HEK293 (cell line): ENCODE results near the gene FDXR.
A peak's percentile ranks its signal among the peaks of the same experiment; 100 is the strongest.

Source experiments
- BCL11B ChIP-seq: fragments of 450-650 bp; formaldehyde crosslinking; IDR thresholded peaks from 2 replicates; pipeline ENCODE4 v1.5.1; 2016; ENCODE audit warnings: low read depth, missing biosample characterization, missing genetic modification characterization
- EGR2 ChIP-seq: fragments of 450-650 bp; formaldehyde crosslinking; IDR thresholded peaks from 2 replicates; pipeline ENCODE4 v1.5.1; 2016; ENCODE audit warnings: low read depth, missing biosample characterization, missing genetic modification characterization
- KLF7 ChIP-seq: fragments of 450-650 bp; formaldehyde crosslinking; IDR thresholded peaks from 2 replicates; pipeline ENCODE4 v1.5.1; 2016; ENCODE audit warnings: missing biosample characterization, missing genetic modification characterization, borderline replicate concordance
- OVOL3 ChIP-seq: fragments of 450-650 bp; formaldehyde crosslinking; IDR thresholded peaks from 2 replicates; pipeline ENCODE4 v1.5.1; 2016; ENCODE audit warnings: missing biosample characterization, missing genetic modification characterization
- PBX3 ChIP-seq: sonication (generic); formaldehyde crosslinking; IDR thresholded peaks from 2 replicates; pipeline ENCODE4 v1.8.1; 2022; ENCODE audit warnings: mild to moderate bottlenecking, moderate library complexity, missing genetic modification reagents
- ZBTB1 ChIP-seq: fragments of 450-650 bp; formaldehyde crosslinking; IDR thresholded peaks from 2 replicates; pipeline ENCODE4 v1.5.1; 2016; ENCODE audit warnings: missing biosample characterization, missing genetic modification characterization
- ZFP41 ChIP-seq: fragments of 450-650 bp; formaldehyde crosslinking; IDR thresholded peaks from 2 replicates; pipeline ENCODE4 v1.5.1; 2016; ENCODE audit warnings: missing biosample characterization, missing genetic modification characterization, borderline replicate concordance
- ZIC2 ChIP-seq: fragments of 450-650 bp; formaldehyde crosslinking; IDR thresholded peaks from 2 replicates; pipeline ENCODE4 v1.5.1; 2016; ENCODE audit warnings: missing biosample characterization, missing genetic modification characterization
- ZNF10 ChIP-seq: fragments of 450-650 bp; formaldehyde crosslinking; IDR thresholded peaks from 2 replicates; pipeline ENCODE4 v1.5.1; 2017; ENCODE audit warnings: missing biosample characterization, missing genetic modification characterization
- ZNF19 ChIP-seq: fragments of 450-650 bp; formaldehyde crosslinking; IDR thresholded peaks from 2 replicates; pipeline ENCODE4; 2016; ENCODE audit warnings: missing biosample characterization, missing genetic modification characterization, low read depth
- ZNF366 ChIP-seq: fragments of 450-650 bp; formaldehyde crosslinking; conservative IDR thresholded peaks from 2 replicates; pipeline ENCODE4 v1.5.1; 2016; ENCODE audit warnings: missing biosample characterization, missing genetic modification characterization
- ZNF404 ChIP-seq: fragments of 450-650 bp; formaldehyde crosslinking; IDR thresholded peaks from 2 replicates; pipeline ENCODE4 v1.5.1; 2017; ENCODE audit warnings: missing biosample characterization, missing genetic modification characterization
- ZNF488 ChIP-seq: fragments of 450-650 bp; formaldehyde crosslinking; IDR thresholded peaks from 2 replicates; pipeline ENCODE4 v1.5.1; 2016; ENCODE audit warnings: missing biosample characterization, missing genetic modification characterization
- ZNF555 ChIP-seq: fragments of 450-650 bp; formaldehyde crosslinking; conservative IDR thresholded peaks from 2 replicates; pipeline ENCODE4 v1.5.1; 2017; ENCODE audit warnings: missing biosample characterization, mild to moderate bottlenecking, missing genetic modification characterization, inconsistent platforms
- ZNF623 ChIP-seq: fragments of 450-650 bp; formaldehyde crosslinking; IDR thresholded peaks from 2 replicates; pipeline ENCODE4 v1.5.1; 2016; ENCODE audit warnings: missing biosample characterization, missing genetic modification characterization
- ZNF626 ChIP-seq: fragments of 450-650 bp; sonication (Bioruptor Pico); formaldehyde crosslinking; IDR thresholded peaks from 2 replicates; pipeline ENCODE4 v1.5.1; 2018; ENCODE audit warnings: missing biosample characterization, missing genetic modification characterization, inconsistent platforms
- ZNF654 ChIP-seq: fragments of 450-650 bp; formaldehyde crosslinking; IDR thresholded peaks from 2 replicates; pipeline ENCODE4 v1.5.1; 2016; ENCODE audit warnings: low read depth, missing biosample characterization, missing genetic modification characterization
- ZNF701 ChIP-seq: fragments of 450-650 bp; formaldehyde crosslinking; IDR thresholded peaks from 2 replicates; pipeline ENCODE4 v1.5.1; 2016; ENCODE audit warnings: missing biosample characterization, missing genetic modification characterization
- ZNF777 ChIP-seq: fragments of 450-650 bp; formaldehyde crosslinking; IDR thresholded peaks from 2 replicates; pipeline ENCODE4 v1.5.1; 2017; ENCODE audit warnings: missing biosample characterization, missing genetic modification characterization, borderline replicate concordance
- ZNF785 ChIP-seq: fragments of 450-650 bp; formaldehyde crosslinking; IDR thresholded peaks from 2 replicates; pipeline ENCODE4 v1.5.1; 2016; ENCODE audit warnings: missing biosample characterization, missing genetic modification characterization
- ZSCAN23 ChIP-seq: fragments of 450-650 bp; formaldehyde crosslinking; IDR thresholded peaks from 2 replicates; pipeline ENCODE4 v1.5.1; 2016; ENCODE audit warnings: missing biosample characterization, missing genetic modification characterization
- ZXDB ChIP-seq: fragments of 450-650 bp; formaldehyde crosslinking; IDR thresholded peaks from 2 replicates; pipeline ENCODE4 v1.5.1; 2016; ENCODE audit warnings: missing biosample characterization, missing genetic modification characterization
- TF ChIP-seq, protein P1 (sequence below): fragments of 450-650 bp; formaldehyde crosslinking; IDR thresholded peaks from 2 replicates; pipeline ENCODE4 v1.5.1; 2017; ENCODE audit warnings: missing biosample characterization, mild to moderate bottlenecking, missing genetic modification characterization, moderate library complexity
- TF ChIP-seq, protein P2 (sequence below): fragments of 450-650 bp; formaldehyde crosslinking; IDR thresholded peaks from 2 replicates; pipeline ENCODE4 v1.5.1; 2016; ENCODE audit warnings: missing biosample characterization, missing genetic modification characterization
- TF ChIP-seq, protein P3 (sequence below): fragments of 450-650 bp; formaldehyde crosslinking; IDR thresholded peaks from 2 replicates; pipeline ENCODE4 v1.5.1; 2017; ENCODE audit warnings: missing biosample characterization, missing genetic modification characterization
- TF ChIP-seq, protein P4 (sequence below): fragments of 450-650 bp; formaldehyde crosslinking; IDR thresholded peaks from 2 replicates; pipeline ENCODE4 v1.5.1; 2016; ENCODE audit warnings: missing biosample characterization, missing genetic modification characterization
- TF ChIP-seq, protein P5 (sequence below): fragments of 450-650 bp; formaldehyde crosslinking; IDR thresholded peaks from 2 replicates; pipeline ENCODE4 v1.5.1; 2016; ENCODE audit warnings: missing biosample characterization, missing genetic modification characterization
- TF ChIP-seq, protein P6 (sequence below): fragments of 450-650 bp; formaldehyde crosslinking; IDR thresholded peaks from 2 replicates; pipeline ENCODE4 v1.5.1; 2017; ENCODE audit warnings: missing biosample characterization, missing genetic modification characterization

The FDXR gene

DNA sequence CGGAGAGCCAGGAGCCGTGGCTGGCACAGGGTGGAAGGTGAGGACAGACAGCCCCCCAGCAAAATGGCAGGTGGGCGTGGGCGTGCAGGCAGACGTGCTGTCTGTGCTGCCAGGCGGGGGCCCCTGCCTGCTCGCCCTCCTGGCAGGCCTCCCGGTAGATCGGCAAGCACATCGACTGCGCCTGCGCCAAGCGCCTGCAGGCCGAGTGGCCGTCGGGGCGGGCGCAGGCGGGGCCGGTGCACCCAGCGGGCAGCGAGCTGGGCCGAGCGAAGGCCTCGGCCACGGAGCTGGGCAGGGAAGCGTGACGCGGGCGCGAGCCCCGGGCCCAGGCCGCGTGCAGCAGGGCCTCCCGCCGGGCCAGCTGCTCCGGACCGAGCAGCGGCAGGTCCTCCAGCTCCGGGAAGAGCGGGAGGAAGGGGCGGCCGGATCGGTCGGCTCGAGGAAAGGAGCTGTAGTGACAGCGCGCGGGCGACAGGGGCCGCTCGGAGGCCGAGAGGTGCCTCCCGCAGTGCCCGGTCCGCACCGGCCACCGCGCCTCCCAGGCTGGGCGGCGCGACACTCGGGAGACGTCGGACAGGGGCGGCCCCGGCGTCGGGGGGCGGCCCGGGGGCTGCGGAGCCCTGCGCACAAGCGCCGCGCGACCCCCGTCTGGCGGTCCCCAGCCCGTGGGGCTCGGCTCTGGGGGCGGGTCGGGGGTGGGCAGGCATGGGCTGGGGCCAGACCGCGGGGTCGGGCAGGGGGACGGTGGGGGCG lies 30.0 kb downstream of the FDXR start (continued):
- TF ChIP-seq, protein P1, sequence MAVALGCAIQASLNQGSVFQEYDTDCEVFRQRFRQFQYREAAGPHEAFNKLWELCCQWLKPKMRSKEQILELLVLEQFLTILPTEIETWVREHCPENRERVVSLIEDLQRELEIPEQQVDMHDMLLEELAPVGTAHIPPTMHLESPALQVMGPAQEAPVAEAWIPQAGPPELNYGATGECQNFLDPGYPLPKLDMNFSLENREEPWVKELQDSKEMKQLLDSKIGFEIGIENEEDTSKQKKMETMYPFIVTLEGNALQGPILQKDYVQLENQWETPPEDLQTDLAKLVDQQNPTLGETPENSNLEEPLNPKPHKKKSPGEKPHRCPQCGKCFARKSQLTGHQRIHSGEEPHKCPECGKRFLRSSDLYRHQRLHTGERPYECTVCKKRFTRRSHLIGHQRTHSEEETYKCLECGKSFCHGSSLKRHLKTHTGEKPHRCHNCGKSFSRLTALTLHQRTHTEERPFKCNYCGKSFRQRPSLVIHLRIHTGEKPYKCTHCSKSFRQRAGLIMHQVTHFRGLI (tag by site-specific recombination): no peak
- no peak for TF ChIP-seq ZNF623
- TF ChIP-seq ZNF555 (tag by site-specific recombination): no peak
- TF ChIP-seq ZIC2: peak; percentile 19
- TF ChIP-seq, protein P2, sequence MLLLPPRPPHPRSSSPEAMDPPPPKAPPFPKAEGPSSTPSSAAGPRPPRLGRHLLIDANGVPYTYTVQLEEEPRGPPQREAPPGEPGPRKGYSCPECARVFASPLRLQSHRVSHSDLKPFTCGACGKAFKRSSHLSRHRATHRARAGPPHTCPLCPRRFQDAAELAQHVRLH (tag by site-specific recombination): no peak
- TF ChIP-seq ZNF19 (tag by site-specific recombination): no peak
- TF ChIP-seq ZNF488 (tag by site-specific recombination): no peak
- no peak for TF ChIP-seq KLF7 (tag by site-specific recombination)
- TF ChIP-seq ZNF654 (tag by site-specific recombination): no peak
- TF ChIP-seq ZNF777 (tag by site-specific recombination): no peak
- TF ChIP-seq ZNF701: no peak
- no peak for TF ChIP-seq ZNF366
- TF ChIP-seq ZFP41 (tag by site-specific recombination): no peak
- TF ChIP-seq ZNF404 (tag by site-specific recombination): no peak
- no peak for TF ChIP-seq BCL11B (tag by site-specific recombination)
- TF ChIP-seq ZNF10 (tag by site-specific recombination): no peak
- TF ChIP-seq, protein P3, sequence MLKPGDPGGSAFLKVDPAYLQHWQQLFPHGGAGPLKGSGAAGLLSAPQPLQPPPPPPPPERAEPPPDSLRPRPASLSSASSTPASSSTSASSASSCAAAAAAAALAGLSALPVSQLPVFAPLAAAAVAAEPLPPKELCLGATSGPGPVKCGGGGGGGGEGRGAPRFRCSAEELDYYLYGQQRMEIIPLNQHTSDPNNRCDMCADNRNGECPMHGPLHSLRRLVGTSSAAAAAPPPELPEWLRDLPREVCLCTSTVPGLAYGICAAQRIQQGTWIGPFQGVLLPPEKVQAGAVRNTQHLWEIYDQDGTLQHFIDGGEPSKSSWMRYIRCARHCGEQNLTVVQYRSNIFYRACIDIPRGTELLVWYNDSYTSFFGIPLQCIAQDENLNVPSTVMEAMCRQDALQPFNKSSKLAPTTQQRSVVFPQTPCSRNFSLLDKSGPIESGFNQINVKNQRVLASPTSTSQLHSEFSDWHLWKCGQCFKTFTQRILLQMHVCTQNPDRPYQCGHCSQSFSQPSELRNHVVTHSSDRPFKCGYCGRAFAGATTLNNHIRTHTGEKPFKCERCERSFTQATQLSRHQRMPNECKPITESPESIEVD (tag by site-specific recombination): no peak
- no peak for TF ChIP-seq OVOL3 (tag by site-specific recombination)
- TF ChIP-seq, protein P4, sequence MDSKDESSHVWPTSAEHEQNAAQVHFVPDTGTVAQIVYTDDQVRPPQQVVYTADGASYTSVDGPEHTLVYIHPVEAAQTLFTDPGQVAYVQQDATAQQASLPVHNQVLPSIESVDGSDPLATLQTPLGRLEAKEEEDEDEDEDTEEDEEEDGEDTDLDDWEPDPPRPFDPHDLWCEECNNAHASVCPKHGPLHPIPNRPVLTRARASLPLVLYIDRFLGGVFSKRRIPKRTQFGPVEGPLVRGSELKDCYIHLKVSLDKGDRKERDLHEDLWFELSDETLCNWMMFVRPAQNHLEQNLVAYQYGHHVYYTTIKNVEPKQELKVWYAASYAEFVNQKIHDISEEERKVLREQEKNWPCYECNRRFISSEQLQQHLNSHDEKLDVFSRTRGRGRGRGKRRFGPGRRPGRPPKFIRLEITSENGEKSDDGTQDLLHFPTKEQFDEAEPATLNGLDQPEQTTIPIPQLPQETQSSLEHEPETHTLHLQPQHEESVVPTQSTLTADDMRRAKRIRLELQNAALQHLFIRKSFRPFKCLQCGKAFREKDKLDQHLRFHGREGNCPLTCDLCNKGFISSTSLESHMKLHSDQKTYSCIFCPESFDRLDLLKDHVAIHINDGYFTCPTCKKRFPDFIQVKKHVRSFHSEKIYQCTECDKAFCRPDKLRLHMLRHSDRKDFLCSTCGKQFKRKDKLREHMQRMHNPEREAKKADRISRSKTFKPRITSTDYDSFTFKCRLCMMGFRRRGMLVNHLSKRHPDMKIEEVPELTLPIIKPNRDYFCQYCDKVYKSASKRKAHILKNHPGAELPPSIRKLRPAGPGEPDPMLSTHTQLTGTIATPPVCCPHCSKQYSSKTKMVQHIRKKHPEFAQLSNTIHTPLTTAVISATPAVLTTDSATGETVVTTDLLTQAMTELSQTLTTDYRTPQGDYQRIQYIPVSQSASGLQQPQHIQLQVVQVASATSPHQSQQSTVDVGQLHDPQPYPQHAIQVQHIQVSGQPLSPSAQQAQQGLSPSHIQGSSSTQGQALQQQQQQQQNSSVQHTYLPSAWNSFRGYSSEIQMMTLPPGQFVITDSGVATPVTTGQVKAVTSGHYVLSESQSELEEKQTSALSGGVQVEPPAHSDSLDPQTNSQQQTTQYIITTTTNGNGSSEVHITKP (tag by site-specific recombination): no peak
- no peak for TF ChIP-seq ZSCAN23 (tag by site-specific recombination)
- no peak for TF ChIP-seq PBX3 (CRISPR knock-in tag)
- TF ChIP-seq ZBTB1 (tag by site-specific recombination): no peak
- TF ChIP-seq ZXDB: no peak
- TF ChIP-seq, protein P5, sequence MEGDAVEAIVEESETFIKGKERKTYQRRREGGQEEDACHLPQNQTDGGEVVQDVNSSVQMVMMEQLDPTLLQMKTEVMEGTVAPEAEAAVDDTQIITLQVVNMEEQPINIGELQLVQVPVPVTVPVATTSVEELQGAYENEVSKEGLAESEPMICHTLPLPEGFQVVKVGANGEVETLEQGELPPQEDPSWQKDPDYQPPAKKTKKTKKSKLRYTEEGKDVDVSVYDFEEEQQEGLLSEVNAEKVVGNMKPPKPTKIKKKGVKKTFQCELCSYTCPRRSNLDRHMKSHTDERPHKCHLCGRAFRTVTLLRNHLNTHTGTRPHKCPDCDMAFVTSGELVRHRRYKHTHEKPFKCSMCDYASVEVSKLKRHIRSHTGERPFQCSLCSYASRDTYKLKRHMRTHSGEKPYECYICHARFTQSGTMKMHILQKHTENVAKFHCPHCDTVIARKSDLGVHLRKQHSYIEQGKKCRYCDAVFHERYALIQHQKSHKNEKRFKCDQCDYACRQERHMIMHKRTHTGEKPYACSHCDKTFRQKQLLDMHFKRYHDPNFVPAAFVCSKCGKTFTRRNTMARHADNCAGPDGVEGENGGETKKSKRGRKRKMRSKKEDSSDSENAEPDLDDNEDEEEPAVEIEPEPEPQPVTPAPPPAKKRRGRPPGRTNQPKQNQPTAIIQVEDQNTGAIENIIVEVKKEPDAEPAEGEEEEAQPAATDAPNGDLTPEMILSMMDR: no peak
- TF ChIP-seq, protein P6, sequence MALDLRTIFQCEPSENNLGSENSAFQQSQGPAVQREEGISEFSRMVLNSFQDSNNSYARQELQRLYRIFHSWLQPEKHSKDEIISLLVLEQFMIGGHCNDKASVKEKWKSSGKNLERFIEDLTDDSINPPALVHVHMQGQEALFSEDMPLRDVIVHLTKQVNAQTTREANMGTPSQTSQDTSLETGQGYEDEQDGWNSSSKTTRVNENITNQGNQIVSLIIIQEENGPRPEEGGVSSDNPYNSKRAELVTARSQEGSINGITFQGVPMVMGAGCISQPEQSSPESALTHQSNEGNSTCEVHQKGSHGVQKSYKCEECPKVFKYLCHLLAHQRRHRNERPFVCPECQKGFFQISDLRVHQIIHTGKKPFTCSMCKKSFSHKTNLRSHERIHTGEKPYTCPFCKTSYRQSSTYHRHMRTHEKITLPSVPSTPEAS (tag by site-specific recombination): no peak
- TF ChIP-seq EGR2 (tag by site-specific recombination): 0 out of 2 replicates have a peak, but pooled peaks have one; percentile 26
- TF ChIP-seq ZNF785 (tag by site-specific recombination): no peak
- no peak for TF ChIP-seq ZNF626 (tag by site-specific recombination)
